Measurements from ENCODE around the gene LITAF. TPM values are rescaled to one million over a fixed set of nuclear protein-coding genes. Genes with fewer than 3 reads are reported as not detected.

The LITAF gene
- total RNA-seq, 4 donors from 2014 or later = 54.8 to 73.0 (median 65.3) TPM

- Histone ChIP-seq H3K4me1 (peaks cover 0 to 7% (median 0%) of the 10 kb centered on the region in 4 donors), H3K9me3 (no peaks in the 10 kb centered on the region), H3K27me3 (no peaks in the 10 kb centered on the region), H3K36me3 (no peaks in the 10 kb centered on the region), H3K4me3 (no peak overlapping the region), H3K27ac (no peak overlapping the region)
- no peak for TF ChIP-seq CTCF (IDR thresholded peaks at IDR 0.05)
- TF ChIP-seq EP300 (IDR thresholded peaks at IDR 0.05) = no peak
- TF ChIP-seq POLR2A (IDR thresholded peaks at IDR 0.05) = no peak
- WGBS, 2 donors = 73 to 94% methylated on average over 4 to 10 of the region's 10 CpGs
- no peak for DNase-seq (ENCODE audit: low spot score in 2 of 2)
Measured at GRCh38 chr16:11503566-11503965, 83.2 kb downstream of the LITAF start.

DNA sequence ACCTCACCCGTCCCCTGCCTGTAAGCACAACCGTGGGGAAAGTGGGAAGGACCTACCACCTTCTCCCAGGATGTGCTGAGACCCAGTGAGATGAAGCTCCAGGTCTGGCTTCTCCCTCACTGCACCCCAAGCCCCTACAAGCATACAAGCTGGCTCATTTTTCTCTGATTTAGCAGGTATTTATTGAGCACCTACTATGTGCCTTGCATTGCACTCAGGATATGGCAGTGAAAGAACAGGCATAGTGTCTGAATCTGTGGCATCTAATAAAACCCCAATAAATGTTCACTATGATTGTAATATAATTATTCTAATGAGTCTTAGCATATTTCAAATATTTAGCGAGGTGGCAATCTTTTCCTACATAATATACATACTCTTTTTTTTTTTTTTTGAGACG, 84.5 kb downstream of the LITAF start:
- Histone ChIP-seq H3K9me3 (no peaks in the 10 kb centered on the region), H3K4me3 (no peak overlapping the region), H3K36me3 (no peaks in the 10 kb centered on the region), H3K4me1 (peaks cover 0 to 19% (median 6%) of the 10 kb centered on the region in 4 donors), H3K27ac (no peak overlapping the region), H3K27me3 (no peaks in the 10 kb centered on the region)
- no peak for DNase-seq (ENCODE audit: low spot score in 2 of 2)
- TF ChIP-seq EP300 (IDR thresholded peaks at IDR 0.05) (no peak), CTCF (IDR thresholded peaks at IDR 0.05) (no peak), POLR2A (IDR thresholded peaks at IDR 0.05) (no peak)
- WGBS, 2 donors = 55 to 65% methylated on average over 4 of the region's 4 CpGs

GRCh38 chr16:11501632-11502031, 85.1 kb downstream of the LITAF start:
- Histone ChIP-seq H3K4me3 (no peak overlapping the region), H3K9me3 (no peaks in the 10 kb centered on the region), H3K27ac (no peak overlapping the region), H3K4me1 (peaks cover 0 to 25% (median 11%) of the 10 kb centered on the region in 4 donors), H3K27me3 (no peaks in the 10 kb centered on the region), H3K36me3 (no peaks in the 10 kb centered on the region)
- WGBS, 2 donors = 48 to 54% methylated on average over 8 to 9 of the region's 9 CpGs
- no peak for TF ChIP-seq CTCF (IDR thresholded peaks at IDR 0.05)
- TF ChIP-seq EP300 (IDR thresholded peaks at IDR 0.05) = no peak
- no peak for TF ChIP-seq POLR2A (IDR thresholded peaks at IDR 0.05)
- no peak for DNase-seq (ENCODE audit: low spot score in 2 of 2)

DNA sequence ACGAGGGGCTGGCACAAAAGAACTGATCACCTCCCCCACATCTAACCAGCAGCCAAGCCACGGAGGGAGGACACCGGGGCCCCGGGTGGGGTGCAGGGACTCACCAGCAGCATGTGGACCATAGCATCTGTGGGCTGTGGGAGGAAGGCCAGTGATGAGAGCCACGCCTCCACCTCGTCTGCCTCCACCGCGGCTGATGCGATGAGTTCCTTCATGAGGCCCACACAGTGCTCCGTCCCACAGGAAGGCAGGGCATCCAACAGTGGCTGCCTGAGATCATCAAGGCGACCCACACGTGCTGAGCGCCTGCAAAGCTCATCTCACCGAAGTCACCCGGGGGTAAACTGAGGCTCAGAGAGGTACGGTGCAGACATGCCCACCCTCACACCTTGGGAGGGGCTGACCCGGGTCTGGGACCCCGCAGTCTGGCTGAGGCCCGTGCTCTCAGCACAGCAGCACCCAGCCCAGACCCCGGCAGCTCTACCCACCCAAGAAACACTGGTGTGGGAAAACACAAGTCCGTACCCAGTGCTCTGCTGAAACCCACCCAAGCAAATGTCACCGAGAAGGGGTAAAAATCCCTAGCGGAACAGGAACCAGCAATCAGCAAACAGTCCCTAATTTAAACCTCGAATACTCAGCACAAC, 85.9 kb downstream of the LITAF start:
- WGBS, 2 donors = 68 to 72% methylated on average over 8 to 17 of the region's 24 CpGs
- H3K27ac ChIP-seq = no peak overlapping the region

More for the DNA sequence above, 85.9 kb downstream of the LITAF start:
- TF ChIP-seq EP300 (IDR thresholded peaks at IDR 0.05) (no peak), POLR2A (IDR thresholded peaks at IDR 0.05) (no peak), CTCF (IDR thresholded peaks at IDR 0.05) (no peak)
- no peaks in the 10 kb centered on the region for H3K9me3 ChIP-seq
- no peaks in the 10 kb centered on the region for H3K36me3 ChIP-seq
- peaks cover 0 to 33% (median 15%) of the 10 kb centered on the region in 4 donors for H3K4me1 ChIP-seq
- no peak overlapping the region for H3K4me3 ChIP-seq
- no peak for DNase-seq (ENCODE audit: low spot score in 2 of 2)
- H3K27me3 ChIP-seq = no peaks in the 10 kb centered on the region
